Prostate gland (tissue), 2 donors: ENCODE results near the gene DOCK2. TPM values are rescaled to one million over a fixed set of nuclear protein-coding genes. Genes with fewer than 3 reads are reported as not detected.

Experiments
- DNase-seq: peaks from one replicate; pipeline ENCODE4 v3.0.0-alpha.2; 2019; ENCODE audit warnings: low spot score
- H3K27ac ChIP-seq, 2 donors: fragments of 200-600 bp; sonication (generic); 2 replicates each; pipeline ENCODE4 v1.5.1; 2017 to 2019
- H3K27me3 ChIP-seq: fragments of 200-600 bp; sonication (generic); replicated peaks from 2 replicates; pipeline ENCODE4 v1.5.1; 2019; ENCODE audit not compliant: insufficient read depth
- H3K36me3 ChIP-seq, 2 donors: fragments of 200-600 bp; sonication (generic); 1 replicate in 1 of 2; 2 replicates in 1 of 2; pipeline versions ENCODE4 v1.5.1 to v1.8.1; 2017 to 2019
- H3K4me1 ChIP-seq: fragments of 200-600 bp; sonication (generic); replicated peaks from 2 replicates; pipeline ENCODE4 v1.5.1; 2019
- H3K4me3 ChIP-seq, 2 donors: fragments of 200-600 bp; sonication (generic); 2 replicates each; pipeline ENCODE4 v1.5.1; 2017 to 2019
- H3K9me3 ChIP-seq: fragments of 200-600 bp; sonication (generic); 2 replicates; pipeline ENCODE4 v1.5.1; 2017
- CTCF ChIP-seq, 4 experiments: fragments of 200-600 bp in 2 of 4; fragments of 450-650 bp in 2 of 4; sonication (generic) in 2 of 4; IDR thresholded peaks; 1 replicate in 3 of 4; 2 replicates in 1 of 4; pipeline ENCODE4 v1.5.1; 2016 to 2019; ENCODE audit warnings: antibody characterized with exemption in 4 of 4, mild to moderate bottlenecking in 2 of 4, moderate library complexity in 2 of 4
- POLR2A ChIP-seq: fragments of 450-650 bp; IDR thresholded peaks from one replicate; pipeline ENCODE4 v1.6.1; 2016; ENCODE audit warnings: antibody characterized with exemption, mild to moderate bottlenecking
- POLR2AphosphoS5 ChIP-seq: sonication (generic); formaldehyde crosslinking; IDR thresholded peaks from one replicate; pipeline ENCODE4 v1.6.1; 2017; ENCODE audit warnings: antibody characterized with exemption
- WGBS: methylation state at CpG from one replicate; pipeline ENCODE4 v1.1.5; 2018; 5-methylcytosine and 5-hydroxymethylcytosine counted together
- intact Hi-C: fragments of 100-400 bp; cut with DNase I; formaldehyde crosslinking; loops from one replicate; pipeline ENCODE4 v1.14.2; 2022
- total RNA-seq, 2 donors: library from RNA; depleted of rRNA; stranded (reverse); fragments of >200 nt; gene quantifications; one replicate each; pipeline ENCODE4 v1.1.0, GENCODE V29; 2016

The DOCK2 gene
- total RNA-seq, 2 donors from 2014 or later: 2.5 to 6.2 TPM

GRCh38 chr5:169997798-169998197 is 360.7 kb downstream of the DOCK2 start:
- no peak overlapping the region for H3K27ac ChIP-seq
- 97% methylated on average over 3 of the region's 3 CpGs for WGBS
- no peaks in the 10 kb centered on the region for H3K27me3 ChIP-seq
- intact Hi-C loops: no loop called here
- H3K36me3 ChIP-seq: no peaks in the 10 kb centered on the region
- DNase-seq: no peak
- no peak for TF ChIP-seq CTCF (IDR thresholded peaks at IDR 0.05)
- TF ChIP-seq POLR2A: no peak
- no peak for TF ChIP-seq POLR2AphosphoS5
- no peak overlapping the region for H3K4me3 ChIP-seq
- H3K4me1 ChIP-seq: no peaks in the 10 kb centered on the region
- H3K9me3 ChIP-seq: no peaks in the 10 kb centered on the region

- Histone ChIP-seq H3K4me3 (no peak overlapping the region), H3K9me3 (no peaks in the 10 kb centered on the region), H3K27ac (no peak overlapping the region), H3K27me3 (no peaks in the 10 kb centered on the region), H3K4me1 (no peaks in the 10 kb centered on the region), H3K36me3 (no peaks in the 10 kb centered on the region)
- 88% methylated on average over 3 of the region's 3 CpGs for WGBS
- intact Hi-C loops: no loop called here
- TF ChIP-seq CTCF (IDR thresholded peaks at IDR 0.05): no peak
- TF ChIP-seq POLR2A: no peak
- no peak for DNase-seq
These were observed 362.5 kb downstream of the DOCK2 start for GRCh38 chr5:169999621-170000020.

GRCh38 chr5:170000155-170000554 is 363.1 kb downstream of the DOCK2 start:
- WGBS: 98% methylated on average over 2 of the region's 2 CpGs
- H3K27me3 ChIP-seq: no peaks in the 10 kb centered on the region
- H3K27ac ChIP-seq: no peak overlapping the region
- H3K4me3 ChIP-seq: no peak overlapping the region
- no peaks in the 10 kb centered on the region for H3K36me3 ChIP-seq
- no peak for DNase-seq
- no peaks in the 10 kb centered on the region for H3K9me3 ChIP-seq
- intact Hi-C loops: no loop called here
- TF ChIP-seq POLR2A: no peak
- no peak for TF ChIP-seq POLR2AphosphoS5
- no peak for TF ChIP-seq CTCF (IDR thresholded peaks at IDR 0.05)
- H3K4me1 ChIP-seq: no peaks in the 10 kb centered on the region

GRCh38 chr5:170006021-170006420 is 368.9 kb downstream of the DOCK2 start:
- no peak for TF ChIP-seq POLR2A
- no peak for TF ChIP-seq POLR2AphosphoS5
- no peak for TF ChIP-seq CTCF (IDR thresholded peaks at IDR 0.05)
- Histone ChIP-seq H3K9me3 (no peaks in the 10 kb centered on the region), H3K27me3 (no peaks in the 10 kb centered on the region), H3K27ac (no peak overlapping the region), H3K4me1 (no peaks in the 10 kb centered on the region), H3K36me3 (no peaks in the 10 kb centered on the region), H3K4me3 (no peak overlapping the region)
- intact Hi-C loops: no loop called here
- no peak for DNase-seq
- 58% methylated on average over 6 of the region's 6 CpGs for WGBS

- H3K9me3 ChIP-seq: no peaks in the 10 kb centered on the region
- no peak overlapping the region for H3K4me3 ChIP-seq
- intact Hi-C loops: no loop called here
- no peak for TF ChIP-seq POLR2A
- no peak overlapping the region for H3K27ac ChIP-seq
- WGBS: 70% methylated on average over 6 of the region's 6 CpGs
- no peaks in the 10 kb centered on the region for H3K4me1 ChIP-seq
- H3K27me3 ChIP-seq: no peaks in the 10 kb centered on the region
- no peaks in the 10 kb centered on the region for H3K36me3 ChIP-seq
- no peak for DNase-seq
These were observed 371.3 kb downstream of the DOCK2 start for GRCh38 chr5:170008376-170008775.
